HG02678 (cell line): ENCODE data around the gene MMD.
A peak's percentile ranks its signal among the peaks of the same experiment; 100 is the strongest.
"Not testable (repeated sequence)": the region's sequence is repeated elsewhere in the genome, so short reads cannot be mapped to it uniquely, and the experiment has no call there.

Source experiments
- ATAC-seq: cut with Tn5 transposase; IDR thresholded peaks from one replicate; pipeline ENCODE4 v1.9.1; 2021; ENCODE audit warnings: mild to moderate bottlenecking, moderate library complexity; ENCODE audit not compliant: unreplicated experiment

MMD gene

DNA sequence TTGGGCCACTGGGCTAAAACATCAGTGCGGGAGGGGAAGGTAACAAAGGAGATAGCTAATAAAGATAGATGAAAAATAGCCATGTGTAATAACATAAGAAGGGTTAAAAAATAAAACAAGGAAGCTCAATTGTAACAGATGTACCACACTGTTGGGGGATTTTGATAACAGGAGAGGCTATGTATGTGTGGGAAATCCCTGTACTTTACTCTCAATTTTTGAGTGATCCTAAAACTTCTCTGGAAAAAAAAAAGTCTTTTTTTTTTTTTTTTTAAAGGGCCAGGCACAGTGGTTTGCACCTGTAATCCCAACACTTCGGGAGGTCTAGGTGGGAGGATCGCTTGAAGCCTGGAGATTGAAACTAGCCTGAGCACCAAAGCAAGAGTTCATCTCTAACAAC is 1.9 kb upstream of the MMD start:
- no peak for ATAC-seq

DNA sequence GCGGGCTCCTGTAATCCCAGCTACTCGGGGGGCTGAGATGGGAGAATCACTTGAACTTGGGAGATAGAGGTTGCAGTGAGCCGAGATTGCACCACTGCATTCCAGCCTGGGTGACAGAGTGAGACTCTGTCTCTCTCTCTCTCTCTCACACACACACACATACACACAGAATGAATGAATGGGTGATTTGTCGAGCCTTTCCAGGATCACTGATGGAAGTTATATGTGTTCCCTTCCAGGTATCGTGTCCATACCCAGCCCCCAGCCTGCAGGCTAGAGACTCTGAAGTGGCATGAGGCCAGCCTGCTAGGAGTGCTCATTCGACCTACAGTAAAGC is 1.2 kb upstream of the MMD start:
- not testable (repeated sequence) for ATAC-seq

DNA sequence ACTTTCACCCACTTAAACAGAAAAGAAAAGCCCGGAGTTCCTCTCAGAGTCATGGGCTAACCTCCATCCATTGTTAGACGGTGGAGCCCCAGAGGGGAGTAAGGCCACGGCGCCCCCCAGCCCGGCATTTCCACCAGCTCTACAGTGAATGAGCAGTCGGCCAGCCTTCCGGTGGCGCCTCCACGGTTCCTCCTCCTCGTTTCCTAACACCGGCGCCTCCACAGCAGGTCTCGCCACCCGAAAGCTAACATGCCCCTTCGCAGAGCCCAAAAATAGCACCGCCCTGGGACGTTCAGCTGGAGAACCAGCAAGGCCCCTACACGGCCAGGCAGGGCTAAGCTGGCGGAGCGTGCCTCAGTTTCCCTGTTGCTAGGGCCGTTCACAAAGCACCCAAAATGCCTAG is 858 bp downstream of the MMD start:
- ATAC-seq: no peak

DNA sequence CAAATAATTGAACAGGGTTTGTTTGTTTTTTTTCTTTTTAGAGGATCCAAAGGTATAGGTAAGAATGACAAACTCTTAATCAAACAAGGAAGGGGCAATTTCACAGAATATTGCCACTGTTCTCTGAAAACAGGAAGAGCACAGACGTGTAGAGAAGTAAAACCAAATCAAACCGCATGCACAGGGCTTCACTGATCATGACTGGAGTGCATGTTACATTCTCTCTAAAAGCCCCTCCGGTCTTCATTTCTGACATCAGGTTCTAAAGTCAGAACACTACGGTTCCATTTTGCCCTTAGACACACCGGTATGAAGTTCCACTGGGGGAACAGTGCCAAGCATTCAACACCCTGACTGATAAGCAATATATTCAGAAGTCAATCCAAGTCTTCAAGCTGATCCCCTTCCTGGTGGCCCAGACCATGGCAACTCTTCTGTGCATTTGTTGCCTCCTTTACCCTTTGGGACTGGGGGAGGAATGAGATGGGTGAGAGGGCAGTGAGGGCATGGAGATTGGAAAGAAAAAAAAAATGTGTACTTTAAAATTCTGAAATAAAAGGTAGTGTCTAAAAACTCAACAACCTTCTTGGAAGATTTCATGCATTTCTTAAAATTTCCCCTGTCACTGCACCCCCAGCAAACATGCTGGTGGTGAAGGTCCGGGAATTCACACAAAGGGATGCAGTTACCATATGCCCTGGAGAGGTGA is 1.4 kb downstream of the MMD start:
- peak; percentile 35 for ATAC-seq

DNA sequence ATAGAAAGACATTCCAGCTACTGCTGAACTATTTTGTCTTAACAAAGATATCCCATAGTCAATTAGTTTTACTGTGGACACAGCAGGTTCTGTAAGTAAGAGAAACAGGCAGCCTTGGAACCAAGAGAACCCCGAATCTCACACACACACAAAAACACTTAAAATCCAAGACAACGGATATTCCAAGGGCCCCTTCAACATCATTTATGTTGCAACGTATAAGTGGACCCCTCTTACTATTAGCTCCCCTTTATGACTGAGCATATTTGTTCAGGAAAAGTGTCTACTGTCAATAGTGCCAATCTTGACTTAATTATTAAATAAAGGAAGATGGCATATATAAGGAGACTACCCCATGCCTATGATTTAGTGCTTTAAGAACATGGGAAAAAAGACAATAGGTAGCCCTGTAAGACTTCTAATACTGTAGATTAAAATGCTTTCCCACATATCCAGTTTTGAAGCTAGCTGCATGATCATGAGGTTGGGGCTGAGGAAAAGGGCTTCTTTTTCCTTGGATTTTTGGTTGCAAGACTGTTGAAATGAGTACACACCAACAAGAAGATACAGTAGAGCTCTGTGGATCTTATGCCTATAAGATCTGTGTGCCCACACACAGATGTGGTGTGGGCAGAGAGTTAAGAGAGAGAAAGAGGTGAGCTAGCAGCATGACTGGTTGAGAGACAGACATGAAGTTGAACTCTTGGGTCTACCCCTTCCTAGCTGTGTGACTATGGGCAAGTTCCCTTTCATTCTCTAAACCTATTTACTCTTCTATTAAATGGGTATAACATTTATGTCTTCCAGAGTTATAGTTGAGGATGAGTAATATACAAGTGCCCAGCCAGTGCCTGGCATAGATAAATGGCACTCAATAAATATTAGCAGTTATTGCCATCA is 3.0 kb downstream of the MMD start:
- no peak for ATAC-seq

DNA sequence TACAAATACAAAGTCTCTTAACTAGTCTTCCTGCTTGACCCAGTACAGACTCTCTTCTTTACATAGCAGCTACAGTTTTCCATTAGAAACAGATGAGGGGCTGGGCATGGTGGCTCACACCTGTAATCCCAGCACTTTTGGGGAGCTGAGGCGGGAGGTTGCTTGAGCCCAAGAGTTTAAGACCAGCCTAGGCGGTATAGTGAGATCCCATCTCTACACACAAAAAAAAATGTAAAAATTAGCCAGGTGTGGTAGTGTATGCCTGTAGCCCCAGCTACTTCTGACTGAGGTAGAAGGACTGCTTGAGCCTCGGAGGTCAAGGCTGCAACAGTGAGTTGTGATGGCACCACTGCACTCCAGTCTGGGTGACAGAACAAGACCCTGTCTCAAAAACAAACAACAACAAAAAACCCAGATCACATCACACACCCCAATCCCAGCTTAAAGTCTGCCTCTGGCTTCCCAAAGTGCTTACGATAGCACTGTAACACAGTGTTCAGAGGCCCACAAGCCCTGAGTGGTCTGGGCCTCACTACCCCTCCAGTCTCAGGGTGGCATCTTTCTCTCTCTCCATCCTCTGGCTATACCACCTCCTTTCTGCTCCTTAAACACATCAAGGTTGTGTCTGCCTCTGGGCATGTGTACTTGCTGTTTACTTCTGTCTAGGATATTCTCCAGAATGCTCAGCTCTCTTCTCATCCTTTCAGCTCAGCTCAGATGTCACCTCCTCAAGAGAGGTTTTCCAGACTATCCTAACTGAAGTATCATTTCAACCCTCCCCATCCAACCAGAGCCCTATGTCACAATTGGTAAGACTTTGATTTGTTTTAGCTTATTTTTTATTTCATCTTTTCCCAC is 4.0 kb downstream of the MMD start:
- no peak for ATAC-seq

DNA sequence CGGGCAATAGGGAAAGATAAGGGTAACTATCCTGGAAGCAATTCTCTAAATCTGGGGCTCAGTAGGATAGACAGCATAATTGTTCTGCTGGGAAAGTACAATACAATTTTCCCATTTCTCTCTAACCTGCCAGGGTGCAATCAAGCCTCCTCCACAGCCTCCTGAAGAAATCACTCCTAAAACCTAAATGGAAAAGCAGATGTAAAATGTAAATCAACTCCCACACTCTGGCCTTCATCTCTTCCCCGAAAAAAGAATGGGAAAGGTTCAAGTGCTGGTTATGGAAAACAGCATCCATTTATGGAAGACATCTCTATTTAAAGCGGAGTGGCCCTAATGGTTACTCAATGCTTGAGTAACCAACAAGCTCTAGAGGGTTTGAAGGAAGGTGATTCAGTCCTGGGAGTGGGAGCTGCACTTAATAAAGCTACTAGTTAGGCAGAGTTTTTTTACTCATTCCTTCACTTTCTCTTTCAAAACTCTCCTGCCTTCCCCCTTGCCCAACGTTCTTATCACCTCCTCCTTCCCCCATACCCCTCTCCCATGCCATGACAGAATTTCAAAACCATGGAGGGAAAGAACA is 5.1 kb downstream of the MMD start:
- ATAC-seq: no peak

DNA sequence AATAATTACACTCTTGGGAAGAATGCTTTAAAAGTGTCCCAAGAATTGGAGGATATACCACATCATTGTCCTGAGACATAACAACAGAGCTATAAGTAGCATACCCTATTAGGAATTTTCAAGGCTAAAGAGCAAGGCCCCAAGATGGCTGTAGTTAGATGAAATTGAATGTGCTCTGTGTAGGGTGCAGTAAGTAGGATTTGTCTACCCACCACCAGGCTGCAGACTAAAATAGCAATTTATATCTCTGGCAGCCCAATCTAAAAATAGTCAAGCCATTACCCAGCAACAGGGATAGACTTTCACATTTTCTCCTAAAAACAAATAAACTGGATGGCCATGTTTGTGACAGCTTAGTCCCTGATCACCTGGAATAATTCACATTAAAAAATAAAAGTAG is 5.6 kb downstream of the MMD start:
- ATAC-seq: no peak

DNA sequence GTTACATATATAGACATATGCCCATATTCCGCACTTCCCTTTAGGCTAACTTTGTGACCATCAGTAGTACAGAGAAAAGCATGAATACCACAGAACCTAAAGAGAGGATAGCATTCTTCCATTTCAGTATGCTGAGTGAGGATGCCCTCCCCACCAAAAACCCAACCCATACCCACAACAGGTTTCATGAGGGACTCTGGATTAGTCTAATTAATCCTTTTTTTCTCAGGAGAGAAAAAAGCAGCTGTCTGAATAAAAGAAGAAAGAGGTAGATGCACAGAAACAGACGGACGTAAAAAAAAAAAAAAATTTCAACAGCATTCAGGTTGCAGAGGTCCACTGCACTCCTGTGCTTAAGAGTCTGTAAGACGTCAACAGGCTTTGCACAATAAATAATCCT is 6.7 kb downstream of the MMD start:
- no peak for ATAC-seq

DNA sequence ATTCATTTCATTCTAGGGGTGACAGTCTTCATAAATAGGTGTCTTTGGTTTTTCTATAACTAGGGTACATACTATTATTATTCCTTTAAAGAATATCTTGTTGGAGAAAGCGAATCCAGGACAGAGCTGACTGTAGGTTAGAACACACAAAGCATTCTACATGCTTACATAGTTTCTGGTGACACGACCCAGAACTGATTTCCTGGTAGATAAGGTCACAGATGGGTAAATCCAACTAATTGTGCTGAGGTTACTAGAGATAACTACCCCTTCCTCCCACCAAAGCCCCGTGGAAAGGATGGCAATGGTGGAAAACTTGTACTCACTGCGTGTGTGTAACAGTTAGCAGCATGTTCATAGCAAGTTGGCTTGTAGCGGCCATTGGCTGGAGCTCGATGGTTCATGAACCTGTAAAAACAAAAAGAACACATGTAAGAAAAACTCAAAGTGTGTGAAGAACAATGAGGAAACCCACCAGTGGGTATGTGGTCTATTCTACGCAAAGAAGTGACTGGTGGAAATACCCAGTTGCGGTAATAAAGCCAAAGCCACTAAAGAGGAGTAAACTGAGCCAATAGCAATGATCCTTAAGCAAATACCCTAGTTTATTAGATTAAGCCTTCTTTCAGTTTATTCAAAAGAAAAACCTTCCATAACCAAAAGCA is 7.7 kb downstream of the MMD start:
- ATAC-seq: no peak

DNA sequence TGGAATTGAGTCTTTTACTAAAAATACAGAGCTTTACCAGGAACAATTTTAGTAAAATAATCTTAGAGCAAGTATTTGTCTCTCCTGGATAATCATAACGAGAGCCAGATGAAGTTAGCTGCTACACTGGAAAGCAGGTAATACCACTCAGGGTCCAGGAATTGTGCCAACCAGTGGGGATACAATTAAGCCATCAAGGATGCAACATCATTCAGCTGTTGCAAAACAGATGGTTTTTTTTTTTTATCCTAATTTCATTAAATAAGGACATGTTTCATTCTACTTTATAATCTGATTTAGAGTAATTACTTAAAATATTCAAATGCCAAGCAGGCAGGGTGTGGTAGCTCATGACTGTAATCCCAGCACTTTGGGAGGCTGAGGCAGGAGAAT is 10.2 kb downstream of the MMD start:
- ATAC-seq: no peak

DNA sequence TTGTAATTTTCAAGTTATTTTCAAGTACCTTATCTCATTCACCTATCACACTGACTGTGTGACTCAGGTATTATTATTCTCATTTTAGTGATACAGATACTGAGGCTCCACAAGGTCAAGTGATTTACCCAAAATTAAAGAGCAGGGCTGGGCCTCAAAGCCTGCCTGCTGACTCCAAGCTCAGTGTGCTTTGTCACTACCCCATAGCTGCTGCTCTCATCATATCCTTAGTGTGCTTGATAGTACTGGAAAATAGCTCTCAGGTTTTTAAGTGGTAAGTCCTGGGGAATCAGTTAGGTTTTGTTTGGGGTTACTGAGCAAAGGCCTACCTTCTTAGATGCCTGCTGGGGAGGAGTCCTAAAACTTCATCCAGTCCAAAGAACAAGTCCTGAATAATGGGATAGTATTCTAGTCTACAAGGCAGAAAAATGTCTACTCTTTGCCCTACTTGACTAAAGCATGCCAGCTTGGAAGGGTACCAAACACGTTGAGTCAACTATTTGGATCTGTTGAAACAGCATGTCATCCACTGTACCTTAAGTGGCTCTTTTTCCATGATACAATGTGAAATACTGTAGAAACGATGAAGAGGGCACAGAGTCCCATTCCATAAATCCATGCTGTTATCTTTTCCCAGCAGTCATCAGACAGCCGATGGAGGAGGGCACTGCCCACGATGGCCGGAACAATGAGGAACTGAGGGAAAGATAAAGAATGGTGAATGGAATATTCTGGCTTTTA is 10.7 kb downstream of the MMD start:
- no peak for ATAC-seq

DNA sequence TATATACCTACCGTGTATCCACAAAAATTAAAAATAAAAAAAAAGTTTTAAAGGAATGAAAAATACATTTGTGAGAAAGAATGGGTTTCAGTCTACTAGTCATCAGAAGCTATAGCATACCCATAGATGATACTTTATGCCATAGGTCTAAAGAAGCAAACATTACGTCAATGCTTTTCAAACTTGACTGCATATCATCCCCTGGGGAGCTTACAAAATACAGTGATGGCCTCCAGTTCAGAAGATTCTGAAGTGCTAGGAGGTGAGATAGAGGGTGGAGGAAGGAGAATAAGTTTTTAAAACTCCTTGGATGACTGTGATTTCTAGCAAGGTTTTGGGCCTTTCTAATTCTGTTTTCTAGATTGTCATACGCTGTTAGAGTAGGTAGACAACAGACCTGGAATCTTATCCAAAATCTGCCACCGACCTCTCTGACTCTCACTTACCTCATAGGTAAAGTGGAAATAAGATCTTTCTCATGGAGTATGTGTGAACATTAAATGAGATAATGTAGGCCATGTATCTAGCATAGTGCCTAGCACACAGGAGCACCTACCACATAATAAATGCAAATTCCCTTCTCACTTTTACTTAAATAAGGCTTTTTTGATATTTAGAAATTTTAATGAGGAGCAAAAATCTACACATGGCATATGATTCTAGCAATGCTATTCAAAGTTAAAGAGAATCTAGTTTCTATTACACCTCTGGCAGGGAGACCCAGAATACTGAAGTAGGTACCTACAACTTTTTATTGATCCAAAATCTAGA is 12.4 kb downstream of the MMD start:
- ATAC-seq: no peak

DNA sequence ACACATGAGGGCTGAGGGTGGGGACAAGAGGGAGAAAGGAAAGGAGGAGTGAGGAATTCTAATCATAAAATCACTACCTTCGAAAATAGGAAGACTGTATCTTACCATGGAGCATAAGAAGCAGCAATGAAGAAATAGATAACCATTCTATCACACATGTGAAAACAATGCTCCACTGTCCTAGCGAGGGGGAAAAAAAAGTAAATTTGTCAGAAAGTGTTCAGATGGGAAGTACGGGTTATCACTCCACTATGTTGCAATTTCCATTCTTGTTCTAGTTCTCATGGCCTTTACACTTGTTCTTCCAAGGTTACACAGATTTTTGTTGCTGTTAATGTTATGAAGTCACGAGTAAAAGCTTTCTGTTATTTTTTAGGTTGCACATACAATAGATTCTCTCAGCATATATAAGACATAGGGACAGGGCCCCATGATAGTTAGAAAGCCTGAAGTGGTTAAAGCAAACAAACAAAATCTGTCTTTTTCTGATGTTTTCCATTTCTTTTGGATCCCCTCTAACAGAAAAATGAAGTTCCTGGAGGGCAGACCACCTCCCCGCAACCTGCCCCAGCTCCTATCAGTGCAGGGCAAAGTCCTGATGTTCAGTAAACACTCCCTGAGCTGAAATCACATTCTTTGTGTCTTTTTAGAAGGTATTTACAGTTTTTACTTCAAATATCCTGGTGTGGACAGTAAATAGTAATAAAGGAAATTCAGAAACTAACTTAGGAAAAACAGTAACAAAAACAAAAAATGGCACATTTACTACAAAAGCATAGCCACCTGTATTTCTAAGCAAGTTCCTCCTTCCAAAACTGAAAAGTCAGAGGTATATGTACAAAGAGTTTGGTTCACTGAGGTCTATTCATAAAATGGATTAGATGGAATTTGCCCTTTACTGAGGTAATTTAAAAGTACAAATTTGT is 13.7 kb downstream of the MMD start:
- ATAC-seq: no peak

DNA sequence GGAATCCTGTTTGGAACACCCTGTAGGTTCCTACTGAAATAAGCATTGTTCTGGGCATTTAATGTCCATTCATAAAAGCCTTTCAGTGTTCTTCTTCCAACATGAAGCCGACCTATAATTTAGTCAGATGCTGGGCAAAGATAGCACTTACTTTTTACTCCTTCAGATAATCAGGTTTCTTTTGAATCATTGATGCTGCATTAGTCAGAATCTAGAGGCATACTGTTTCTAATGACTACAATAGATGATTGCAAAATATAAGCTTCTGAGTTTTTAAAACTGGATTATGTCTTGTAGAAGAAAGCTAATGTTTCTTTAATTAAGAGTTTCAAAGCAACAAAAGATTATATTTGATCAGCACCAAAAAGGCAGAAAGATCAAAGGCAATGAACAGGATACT is 16.0 kb downstream of the MMD start:
- no peak for ATAC-seq

DNA sequence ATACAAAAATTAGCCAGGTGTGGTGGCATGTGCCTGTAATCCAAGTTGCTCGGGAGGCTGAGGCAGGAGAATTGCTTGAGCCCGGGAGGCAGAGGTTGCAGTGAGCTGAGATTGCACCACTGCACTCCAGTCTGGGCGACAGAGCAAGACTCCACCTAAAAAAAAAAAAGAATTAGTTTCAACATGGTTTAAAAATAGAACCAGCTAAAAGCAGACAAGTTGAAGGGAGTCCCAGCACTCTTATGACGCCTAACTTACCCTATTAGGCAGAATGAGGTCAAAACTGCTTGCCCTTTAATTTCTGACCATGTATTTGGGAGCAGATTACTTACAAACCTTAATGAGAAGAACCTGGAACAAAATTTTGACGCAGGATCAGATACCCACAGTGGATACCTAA is 17.4 kb downstream of the MMD start:
- not testable (repeated sequence) for ATAC-seq

DNA sequence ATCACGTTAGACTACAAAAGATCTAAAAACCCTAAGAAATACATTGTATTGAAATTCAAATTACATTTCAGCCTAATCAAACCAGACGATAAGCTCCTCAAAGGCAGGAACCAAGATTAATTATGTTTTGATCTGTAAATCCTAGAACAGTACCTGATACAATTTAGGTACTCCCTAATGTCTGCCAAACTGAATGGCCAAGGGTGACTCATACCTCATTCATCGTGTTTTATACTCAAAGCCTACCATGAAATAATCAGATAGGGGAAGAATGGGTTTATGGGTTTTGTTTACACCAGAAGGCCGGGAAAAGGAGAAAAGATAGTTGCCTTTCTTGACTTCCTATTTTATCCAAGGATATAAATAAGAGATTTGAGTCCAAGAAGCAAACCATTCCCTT is 19.3 kb downstream of the MMD start:
- no peak for ATAC-seq

DNA sequence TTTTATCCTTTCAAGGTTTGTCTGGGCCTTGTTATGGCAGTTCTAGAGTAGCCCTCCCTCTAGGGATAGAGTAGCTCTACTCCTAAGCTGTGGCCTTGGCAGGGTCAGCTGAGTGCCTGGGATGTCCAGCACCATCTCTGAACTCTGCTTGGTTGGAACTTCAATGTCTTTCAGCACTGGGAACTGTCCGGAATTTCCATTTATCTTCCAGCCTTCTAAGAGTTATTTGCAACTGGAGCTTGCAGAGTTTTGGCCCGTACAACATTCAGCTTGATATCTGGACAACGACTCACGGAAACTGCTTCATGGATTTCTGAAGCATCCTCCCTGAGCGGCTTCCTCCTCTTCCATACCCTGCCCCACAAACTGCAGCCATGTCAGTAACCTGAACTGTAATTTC is 22.9 kb downstream of the MMD start:
- no peak for ATAC-seq
